GM18502 (cell line): ENCODE measurements around the gene FAM168B.
"Not testable (repeated sequence)": the region's sequence is repeated elsewhere in the genome, so short reads cannot be mapped to it uniquely, and the experiment has no call there.

Experiments
- ATAC-seq: cut with Tn5 transposase; IDR thresholded peaks from one replicate; pipeline ENCODE4 v1.9.1; 2021; ENCODE audit warnings: mild to moderate bottlenecking; ENCODE audit not compliant: unreplicated experiment, poor library complexity

Gene FAM168B, protein sequence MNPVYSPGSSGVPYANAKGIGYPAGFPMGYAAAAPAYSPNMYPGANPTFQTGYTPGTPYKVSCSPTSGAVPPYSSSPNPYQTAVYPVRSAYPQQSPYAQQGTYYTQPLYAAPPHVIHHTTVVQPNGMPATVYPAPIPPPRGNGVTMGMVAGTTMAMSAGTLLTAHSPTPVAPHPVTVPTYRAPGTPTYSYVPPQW

DNA sequence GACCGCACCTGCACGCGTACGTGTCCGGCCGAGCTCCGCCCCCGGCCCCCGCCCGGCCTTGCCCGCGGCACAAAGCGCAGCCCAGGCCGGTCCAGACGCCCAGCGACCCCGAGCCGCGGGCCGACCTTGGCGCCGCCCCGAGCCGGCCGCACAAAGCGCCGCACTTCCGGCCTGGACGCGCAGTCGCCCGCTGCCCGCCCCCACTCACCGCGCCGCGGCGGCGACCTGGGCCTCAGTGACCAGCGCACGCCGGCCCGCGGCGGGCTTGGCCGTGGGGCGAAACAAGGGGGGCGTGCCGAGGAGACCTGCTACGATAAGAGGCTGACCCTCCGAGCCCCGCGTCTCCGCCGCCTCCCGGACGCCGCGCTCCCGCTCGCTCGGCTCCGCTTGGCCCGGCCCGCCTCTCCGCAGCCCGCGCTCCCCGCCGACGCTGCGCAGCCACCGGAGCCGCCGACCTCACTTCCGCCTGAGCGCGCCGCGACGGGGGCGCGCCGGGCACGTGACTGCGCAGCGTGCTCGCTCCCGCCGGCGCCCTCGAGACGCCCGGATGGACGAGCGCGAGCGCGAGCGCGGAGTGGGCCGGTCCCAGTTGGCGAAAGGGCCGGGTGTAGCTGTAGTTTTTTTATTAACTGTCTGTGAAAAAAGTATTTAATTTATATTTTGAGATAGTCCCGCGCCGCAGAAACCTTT lies at the start of gene FAM168B:
TSS of gene FAM168B (minus strand) at position 455 of the 690 bp plus-strand sequence. CDS start 10,814 bp downstream, outside the sequence.
- ATAC-seq: peak; percentile 81

DNA sequence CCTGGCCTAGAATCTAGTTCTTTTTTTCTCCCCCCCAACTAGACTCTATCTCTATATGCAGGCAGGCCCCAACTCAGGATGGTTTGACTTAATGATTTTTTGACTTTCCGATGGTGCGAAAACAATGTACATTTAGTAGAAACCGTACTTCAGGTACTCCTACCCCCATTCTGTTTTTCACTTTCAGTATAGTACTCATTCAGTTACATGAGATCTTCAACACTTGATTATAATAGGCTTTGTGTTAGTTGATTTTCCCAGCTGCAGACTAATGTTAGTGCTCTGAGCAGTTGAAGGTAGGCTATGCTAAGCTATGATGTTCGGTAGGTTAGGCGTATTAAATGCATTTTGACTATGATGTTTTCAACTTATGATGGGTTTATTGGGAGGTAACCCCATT lies 49.6 kb upstream of the FAM168B start:
- ATAC-seq: no peak

DNA sequence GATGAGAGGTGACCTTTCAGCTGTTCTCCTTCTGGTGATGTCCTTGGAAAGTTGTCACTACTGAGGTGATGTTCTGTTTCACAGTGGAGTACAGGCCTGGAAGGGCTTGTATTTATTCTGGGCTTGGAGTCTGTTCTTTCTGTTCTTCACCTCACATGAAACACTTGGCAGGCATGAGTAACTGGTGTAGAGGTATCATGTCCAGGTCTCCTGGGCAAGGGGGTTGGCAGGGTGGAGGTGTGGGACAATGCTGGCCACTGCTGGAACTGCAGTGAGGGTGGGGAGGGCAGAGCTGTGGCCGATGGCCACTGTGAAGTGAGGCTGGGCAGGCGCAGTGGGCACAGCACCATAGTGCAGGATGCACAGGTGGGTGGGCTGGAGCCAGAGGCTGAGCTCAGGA lies 47.3 kb upstream of the FAM168B start:
- ATAC-seq: no peak

DNA sequence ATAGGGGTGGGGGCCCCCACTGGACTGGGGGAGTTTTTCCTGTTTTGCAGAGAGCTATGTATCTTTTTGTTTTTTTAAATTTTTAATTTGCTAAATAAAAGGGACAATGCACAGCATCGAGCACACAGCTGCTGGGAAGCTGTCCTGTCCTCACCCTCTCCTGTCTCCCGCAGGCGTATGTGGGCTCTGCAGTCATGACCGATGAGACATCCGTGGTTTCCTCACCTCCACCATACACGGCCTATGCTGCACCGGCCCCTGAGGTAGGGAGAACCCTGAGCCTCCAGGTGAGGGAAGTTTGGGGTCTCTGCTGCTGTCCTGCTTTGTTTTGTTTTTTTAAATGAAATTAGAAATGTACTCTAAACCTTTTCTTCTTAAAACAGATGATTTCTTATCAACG lies 39.5 kb upstream of the FAM168B start:
- no peak for ATAC-seq

DNA sequence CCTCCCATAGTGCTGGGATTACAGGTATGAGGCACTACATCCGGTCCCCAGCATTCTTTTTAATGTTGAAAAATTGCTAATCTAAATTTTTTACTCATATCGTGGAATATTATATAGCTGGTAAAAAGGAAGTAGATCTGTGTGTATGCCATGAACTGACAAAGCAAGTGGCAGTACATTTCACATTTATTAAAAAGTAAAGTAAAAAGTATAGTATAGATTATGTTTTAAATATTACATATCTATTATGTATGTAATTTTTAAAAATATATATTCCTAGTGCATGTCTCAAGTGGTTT lies 37.0 kb upstream of the FAM168B start:
- ATAC-seq: no peak

DNA sequence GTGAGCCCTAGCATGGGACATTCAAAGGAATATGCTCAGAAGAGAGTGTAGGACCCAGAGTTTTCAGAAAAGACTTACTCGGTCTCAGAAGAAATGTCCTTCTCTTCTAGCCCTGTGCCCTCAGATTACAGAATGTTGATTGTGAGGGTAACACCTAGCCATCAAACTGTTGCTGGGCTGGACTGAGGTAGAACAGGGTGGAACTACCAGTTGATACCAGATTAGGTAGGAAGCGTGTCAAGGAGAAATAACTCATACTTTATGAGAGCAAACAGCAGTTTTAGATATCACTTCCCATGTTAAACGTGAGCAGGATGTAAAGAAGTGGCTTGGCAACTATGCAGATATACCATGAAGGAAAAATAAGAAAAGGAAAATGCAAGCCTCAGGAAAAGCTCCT lies 34.7 kb upstream of the FAM168B start:
- ATAC-seq: no peak

DNA sequence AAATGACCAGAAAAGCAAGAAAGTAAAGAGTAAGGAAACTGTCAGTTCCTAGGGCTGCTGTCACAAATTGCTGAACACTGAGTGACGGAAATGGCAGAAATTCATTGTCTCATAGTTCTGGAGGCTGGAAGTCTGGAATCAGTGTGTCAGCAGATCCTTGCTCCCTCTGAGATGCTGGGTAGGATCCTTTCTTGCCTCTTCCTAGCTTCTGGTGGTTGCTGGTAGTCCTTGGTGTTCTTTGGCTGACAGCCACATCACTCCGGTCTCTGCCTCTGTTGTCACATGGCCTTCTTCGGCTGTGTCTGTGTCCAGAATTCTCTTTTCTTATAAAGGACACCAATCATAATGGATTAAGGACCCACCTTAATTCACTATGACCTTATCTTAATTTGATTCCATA lies 33.8 kb upstream of the FAM168B start:
- ATAC-seq: no peak

DNA sequence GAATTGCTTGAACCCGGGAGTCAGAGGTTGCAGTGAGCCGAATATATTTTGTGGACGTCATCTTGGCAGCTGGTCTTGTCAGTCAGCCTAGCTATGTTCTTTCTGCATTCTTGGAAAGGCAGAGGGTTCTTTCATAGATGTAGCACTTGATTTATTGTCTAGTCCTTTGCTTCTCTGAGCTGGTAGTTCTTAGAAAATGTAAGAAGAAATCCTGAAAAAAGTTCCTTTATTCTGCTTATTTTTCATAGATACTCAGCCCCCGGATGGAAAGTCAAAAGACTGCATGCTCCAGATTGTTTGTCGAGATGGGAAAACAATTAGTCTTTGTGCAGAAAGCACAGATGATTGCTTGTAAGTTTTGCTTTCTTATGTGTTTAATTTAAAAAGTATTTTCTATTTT lies 33.2 kb upstream of the FAM168B start:
- no peak for ATAC-seq

DNA sequence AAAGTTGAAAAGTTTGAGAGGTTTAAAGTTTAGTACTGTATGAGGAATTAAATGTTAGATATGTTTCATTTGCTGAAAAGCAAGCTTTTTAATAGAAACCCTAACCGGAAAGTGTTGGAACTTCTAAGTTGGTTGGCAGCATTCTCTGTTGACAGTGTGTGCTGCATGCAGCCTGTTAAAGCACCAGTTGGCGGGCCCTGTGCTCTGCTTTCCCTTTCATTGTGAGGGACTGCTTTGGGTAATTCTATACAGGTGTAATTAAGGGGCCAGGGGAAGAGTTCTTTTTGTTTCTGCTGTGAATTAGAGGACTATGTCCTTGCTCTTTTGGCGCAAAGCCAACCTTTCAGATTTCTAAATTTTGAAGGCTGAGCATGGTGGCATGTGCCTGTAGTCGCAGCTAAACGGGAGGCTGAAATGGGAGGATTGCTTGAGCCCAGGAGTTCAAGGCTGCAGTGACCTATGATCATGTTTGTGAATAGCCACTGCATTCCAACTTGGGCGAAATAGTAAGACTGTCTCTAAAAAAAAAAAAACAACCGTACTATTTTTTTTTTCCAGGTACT lies 32.0 kb upstream of the FAM168B start:
- no peak for ATAC-seq

DNA sequence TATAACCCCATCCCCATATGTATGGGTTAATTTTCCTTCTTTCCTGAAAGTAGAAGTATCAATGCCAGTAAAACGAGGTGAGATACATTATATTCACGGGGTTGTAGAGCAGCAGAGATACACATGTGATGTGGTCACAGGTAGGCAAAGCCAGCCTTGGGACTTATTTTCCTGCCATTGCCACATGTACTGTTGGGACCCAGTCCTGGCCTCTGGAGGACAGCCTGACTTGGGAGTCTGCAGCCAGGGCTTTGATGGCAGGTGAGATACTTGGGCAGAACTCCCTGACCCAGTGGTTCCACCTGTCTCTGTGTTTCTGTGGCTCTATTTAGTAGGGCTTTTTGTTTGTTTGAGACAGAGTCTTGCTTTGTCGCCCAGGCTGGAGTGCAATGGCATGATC lies 29.9 kb upstream of the FAM168B start:
- ATAC-seq: no peak

DNA sequence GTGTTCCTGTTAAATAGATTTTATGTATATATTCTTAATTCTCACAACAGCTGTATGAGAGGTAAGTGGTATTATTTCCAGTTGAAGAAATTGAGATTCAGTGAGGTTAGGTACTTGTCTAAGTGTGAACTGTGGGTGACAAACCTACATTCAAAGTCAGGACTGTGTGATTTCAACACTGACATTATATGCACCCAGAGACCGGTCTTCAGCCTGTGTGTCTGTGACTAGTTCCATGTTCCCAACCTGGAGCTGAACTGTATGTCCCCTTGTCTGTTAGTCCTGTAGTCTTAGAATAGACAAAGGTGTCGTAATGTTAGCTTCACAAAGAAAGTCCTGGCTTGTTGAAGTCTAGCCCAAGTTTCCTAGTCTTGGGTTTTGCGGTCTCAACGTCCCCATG lies 29.2 kb upstream of the FAM168B start:
- ATAC-seq: no peak

DNA sequence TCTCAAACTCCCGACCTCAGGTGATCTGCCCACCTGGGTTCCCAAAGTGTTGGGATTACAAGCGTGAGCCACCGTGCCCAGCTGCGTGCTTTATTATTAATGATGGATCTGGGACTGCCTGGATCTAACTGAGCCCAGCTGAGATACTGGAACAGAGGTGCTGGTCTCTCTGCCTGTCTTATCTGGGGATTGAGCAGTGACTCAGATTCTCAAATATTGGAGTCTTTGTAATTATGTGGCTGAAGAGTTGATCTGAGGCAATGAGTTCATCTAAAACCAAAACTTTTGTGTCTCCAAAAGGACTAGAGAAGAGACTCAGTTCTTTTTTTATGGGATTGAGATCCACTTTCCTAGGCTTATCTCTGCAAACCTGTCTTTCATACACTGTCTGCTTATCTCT lies 28.2 kb upstream of the FAM168B start:
- no peak for ATAC-seq

DNA sequence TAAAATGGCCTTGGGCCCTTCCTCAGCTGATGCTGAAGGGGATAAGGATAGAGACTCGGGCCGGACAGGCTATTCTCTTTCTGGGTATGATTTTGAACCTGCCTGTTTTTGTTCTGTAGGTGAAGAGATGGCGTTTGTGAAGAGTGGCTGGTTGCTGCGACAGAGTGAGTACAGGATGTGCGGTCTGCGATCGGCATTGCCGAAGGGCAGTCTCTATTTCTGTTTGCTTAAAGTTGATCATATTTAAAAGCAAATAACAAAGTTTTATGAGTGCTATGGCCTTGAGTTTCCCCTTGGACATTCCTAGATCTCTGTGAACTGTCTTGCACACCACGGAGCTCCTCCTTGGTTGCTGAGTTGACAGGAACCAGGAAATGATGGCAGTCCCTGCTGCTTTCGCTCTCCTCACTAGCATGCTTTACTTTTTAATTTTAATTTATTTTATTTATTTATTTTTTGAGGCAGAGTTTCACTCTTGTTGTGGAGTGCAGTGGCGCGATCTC lies 27.6 kb upstream of the FAM168B start:
- no peak for ATAC-seq

DNA sequence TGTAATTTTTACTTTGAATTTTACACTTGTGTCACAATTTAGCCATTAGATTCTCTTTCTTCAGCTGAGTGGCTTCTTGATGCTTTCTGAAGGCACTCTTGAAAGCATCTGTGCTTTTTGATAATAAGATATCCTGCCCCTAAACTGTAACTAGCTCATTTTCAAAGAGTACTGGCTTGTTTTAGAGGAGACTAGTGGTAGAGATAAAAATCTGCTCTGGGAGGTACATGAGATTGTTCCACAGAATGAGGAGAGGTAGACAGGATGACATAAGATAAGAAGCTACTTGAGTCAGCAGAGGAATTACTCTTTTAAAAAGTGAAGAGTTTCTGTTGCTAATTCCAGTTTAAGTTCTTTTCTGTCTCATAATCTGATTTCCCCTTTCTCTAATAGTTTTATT lies 22.5 kb upstream of the FAM168B start:
- ATAC-seq: no peak

DNA sequence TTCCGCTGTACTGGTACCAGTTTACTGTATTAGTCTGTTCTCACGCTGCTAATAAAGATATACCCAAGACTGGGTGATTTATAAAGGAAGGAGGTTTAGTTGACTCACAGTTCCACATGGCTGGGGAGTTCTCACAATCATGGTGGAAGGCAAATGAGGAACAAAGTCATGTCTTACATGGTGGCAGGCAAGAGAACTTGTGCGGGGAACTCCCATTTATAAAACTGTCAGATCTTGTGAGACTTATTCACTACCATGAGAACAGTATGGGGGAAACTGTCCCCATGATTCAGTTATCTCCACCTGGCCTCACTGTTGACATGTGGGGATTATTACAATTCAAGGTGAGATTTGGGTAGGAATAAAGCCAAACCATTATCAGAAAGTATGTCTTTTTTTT lies 21.7 kb upstream of the FAM168B start:
- not testable (repeated sequence) for ATAC-seq

DNA sequence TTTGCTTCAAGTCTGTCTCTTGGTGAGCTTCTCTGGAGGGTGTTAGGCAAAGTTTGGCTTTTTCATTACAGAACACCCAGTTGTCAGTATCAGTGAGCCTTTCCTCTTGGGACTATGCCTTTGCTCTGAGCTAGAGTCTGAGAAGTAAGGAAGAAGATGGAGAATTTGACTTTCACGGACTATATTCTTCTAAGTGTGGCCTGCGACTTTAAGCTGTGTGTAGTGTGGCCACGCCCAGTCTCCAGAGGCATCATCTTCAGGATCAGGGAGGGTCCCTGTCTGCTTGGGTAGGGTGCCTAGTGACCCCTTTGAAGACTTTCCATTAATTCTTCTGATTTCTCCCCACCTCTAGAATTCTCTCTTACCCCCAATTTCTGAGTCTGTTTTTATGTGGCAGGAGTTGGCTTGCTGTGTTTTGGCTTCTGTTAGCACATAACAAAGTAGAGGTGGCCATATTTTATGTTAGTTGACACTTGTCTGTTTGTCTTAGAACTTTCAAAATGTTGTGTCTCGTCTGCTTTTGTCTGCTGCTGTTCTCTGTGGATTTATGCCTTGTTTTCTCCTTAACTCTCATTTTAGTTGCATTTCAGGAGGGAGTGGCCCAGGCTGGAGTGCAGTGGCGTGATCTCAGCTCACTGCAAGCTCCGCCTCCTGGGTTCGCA lies 20.4 kb upstream of the FAM168B start:
- ATAC-seq: no peak

DNA sequence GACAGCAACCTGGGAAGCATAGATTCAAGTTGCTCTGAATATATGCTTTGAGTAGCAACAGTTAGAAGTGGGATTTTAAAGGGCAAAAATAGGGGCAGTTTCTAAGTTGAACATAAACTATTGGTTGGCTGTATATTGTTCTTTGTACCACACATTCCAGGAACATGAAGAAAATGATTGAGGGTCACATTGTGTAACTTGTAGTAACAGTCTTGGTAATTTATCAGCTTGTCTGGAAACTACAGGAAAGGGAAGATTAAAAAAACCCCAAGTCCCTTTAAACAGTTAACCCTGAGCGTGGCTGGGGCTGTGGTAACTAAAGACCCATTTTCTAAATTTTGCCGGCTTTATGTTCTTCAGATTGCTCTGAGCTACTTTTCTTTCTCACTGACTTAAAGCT lies 19.3 kb upstream of the FAM168B start:
- ATAC-seq: no peak

DNA sequence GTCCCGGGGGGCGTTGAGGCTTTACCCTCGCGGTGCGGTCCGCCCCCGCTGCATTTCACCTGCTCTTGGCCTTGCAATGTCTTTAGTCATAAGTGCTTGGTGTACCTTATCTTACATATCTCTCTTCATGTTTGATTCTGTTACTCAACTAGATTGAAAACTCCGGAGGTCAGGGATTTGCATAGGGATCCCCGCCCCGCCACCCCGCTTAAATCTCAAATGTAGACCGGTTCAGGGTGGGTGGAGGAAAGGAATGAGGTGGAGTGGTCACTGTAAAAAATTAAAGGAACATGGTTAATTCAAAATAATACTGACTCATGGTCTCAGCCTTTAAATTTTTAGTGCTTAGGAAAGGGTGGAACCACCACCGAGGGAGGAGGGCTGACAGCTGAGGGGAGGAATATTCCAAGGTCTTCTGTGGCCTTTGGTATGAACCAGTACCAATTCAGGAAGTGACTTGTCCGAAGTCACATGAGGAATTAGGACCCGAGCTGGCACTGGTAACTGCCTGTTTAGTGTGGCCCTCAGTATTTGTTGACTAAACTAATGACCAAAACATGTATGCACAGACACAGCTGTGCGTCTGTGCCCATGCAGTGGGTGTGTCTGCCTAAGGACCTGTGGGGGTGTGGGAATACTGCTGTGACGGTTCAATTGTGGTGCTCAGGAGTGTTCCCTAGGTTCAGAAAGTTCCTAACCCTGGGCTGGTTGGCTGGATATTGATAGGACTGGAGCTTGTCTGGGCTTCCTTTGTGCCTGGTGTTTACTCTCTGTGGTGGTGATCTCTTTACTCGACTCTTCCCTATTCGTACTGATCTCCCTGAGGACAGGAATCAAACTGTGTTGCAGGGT lies 12.9 kb upstream of the FAM168B start:
- ATAC-seq: peak; percentile 51

DNA sequence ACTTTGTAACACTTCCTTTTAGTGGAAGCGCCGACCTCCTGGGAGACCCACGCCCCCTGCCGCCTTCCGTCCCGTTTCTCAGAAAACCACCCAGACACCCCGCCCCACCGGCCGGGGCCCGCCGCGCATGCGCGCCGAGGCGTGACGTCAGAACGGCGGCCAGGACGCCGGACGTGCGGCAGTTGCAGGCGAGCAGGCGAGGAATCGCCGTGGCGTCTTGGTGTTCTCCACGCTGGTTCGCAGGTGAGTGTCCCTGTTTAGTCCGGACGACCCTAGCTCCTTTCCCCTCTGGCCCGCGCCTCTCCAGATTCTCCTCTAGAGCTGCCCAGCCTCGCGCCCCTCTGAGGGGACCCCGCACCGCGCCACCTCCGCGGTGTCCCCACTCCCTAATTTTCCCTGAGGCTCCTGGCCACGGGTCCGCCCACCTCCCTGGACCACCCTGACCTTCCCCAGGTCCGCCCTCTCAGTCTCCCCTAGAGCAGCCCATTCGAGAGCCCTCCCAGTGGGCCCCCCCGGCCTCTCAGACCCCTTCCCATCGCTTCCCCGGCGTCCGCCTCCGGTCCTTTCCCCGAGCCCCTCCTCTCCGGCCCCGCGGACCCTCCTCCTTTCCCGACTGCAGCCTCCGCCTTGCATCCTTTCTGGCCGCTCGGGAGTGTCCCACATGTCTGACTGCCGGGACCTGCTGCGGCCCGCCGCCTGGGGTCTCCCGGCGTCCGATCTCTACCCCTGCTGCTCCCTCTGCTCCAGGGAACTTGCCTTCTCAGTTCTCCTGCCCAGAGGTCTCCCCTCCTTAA lies 12.1 kb upstream of the FAM168B start, which contains the start of gene PLEKHB2:
TSS of gene PLEKHB2 (plus strand) at position 181 of the 794 bp plus-strand sequence. CDS start 15,606 bp downstream, outside the sequence.
- ATAC-seq: peak; percentile 77
